ENCODE measurements around the gene BRDT. TPM values are rescaled to one million over a fixed set of nuclear protein-coding genes. Genes with fewer than 3 reads are reported as not detected.

The BRDT gene
- total RNA-seq, 4 donors from 2014 or later: 0.30 TPM; not detected in 3

- Histone ChIP-seq H3K9me3 (no peaks in the 10 kb centered on the region), H3K36me3 (no peaks in the 10 kb centered on the region), H3K4me1 (no peaks in the 10 kb centered on the region), H3K27me3 (no peaks in the 10 kb centered on the region), H3K4me3 (no peak overlapping the region), H3K27ac (no peak overlapping the region)
- 68 to 83% methylated on average over 4 of the region's 4 CpGs for WGBS, 2 donors
- DNase-seq (ENCODE audit: low spot score in 2 of 2): no peak
- TF ChIP-seq CTCF (IDR thresholded peaks at IDR 0.05) (no peak), EP300 (IDR thresholded peaks at IDR 0.05) (no peak), POLR2A (IDR thresholded peaks at IDR 0.05) (no peak)
Measured at GRCh38 chr1:91948097-91948496, 1.1 kb upstream of the BRDT start.

- no peaks in the 10 kb centered on the region for H3K27me3 ChIP-seq
- DNase-seq (ENCODE audit: low spot score in 2 of 2): no peak
- TF ChIP-seq EP300 (IDR thresholded peaks at IDR 0.05) (no peak), POLR2A (IDR thresholded peaks at IDR 0.05) (no peak), CTCF (IDR thresholded peaks at IDR 0.05) (no peak)
- no peaks in the 10 kb centered on the region for H3K9me3 ChIP-seq
- H3K4me1 ChIP-seq: no peaks in the 10 kb centered on the region
- H3K27ac ChIP-seq: no peak overlapping the region
- H3K4me3 ChIP-seq: no peak overlapping the region
- H3K36me3 ChIP-seq: no peaks in the 10 kb centered on the region
- 75 to 79% methylated on average over 29 of the region's 29 CpGs for WGBS, 2 donors
Measured at GRCh38 chr1:91948501-91949355, 473 bp upstream of the BRDT start.

- Histone ChIP-seq H3K4me1 (no peaks in the 10 kb centered on the region), H3K27me3 (no peaks in the 10 kb centered on the region), H3K9me3 (no peaks in the 10 kb centered on the region), H3K27ac (no peak overlapping the region), H3K4me3 (no peak overlapping the region), H3K36me3 (no peaks in the 10 kb centered on the region)
- no peak for DNase-seq (ENCODE audit: low spot score in 2 of 2)
- TF ChIP-seq EP300 (IDR thresholded peaks at IDR 0.05) (no peak), POLR2A (IDR thresholded peaks at IDR 0.05) (no peak), CTCF (IDR thresholded peaks at IDR 0.05) (no peak)
- WGBS, 2 donors: 47 to 48% methylated on average over 2 of the region's 2 CpGs
Measured at GRCh38 chr1:91952187-91952586, 3.0 kb downstream of the BRDT start.

GRCh38 chr1:91958926-91959325, 9.7 kb downstream of the BRDT start:
- Histone ChIP-seq H3K27ac (no peak overlapping the region), H3K9me3 (no peaks in the 10 kb centered on the region), H3K27me3 (no peaks in the 10 kb centered on the region), H3K4me1 (no peaks in the 10 kb centered on the region), H3K36me3 (no peaks in the 10 kb centered on the region), H3K4me3 (no peak overlapping the region)
- no peak for TF ChIP-seq CTCF (IDR thresholded peaks at IDR 0.05)
- TF ChIP-seq POLR2A (IDR thresholded peaks at IDR 0.05): no peak
- WGBS, 2 donors: 80 to 85% methylated on average over 5 of the region's 5 CpGs
- no peak for DNase-seq (ENCODE audit: low spot score in 2 of 2)

- H3K9me3 ChIP-seq: no peaks in the 10 kb centered on the region
- H3K27me3 ChIP-seq: no peaks in the 10 kb centered on the region
- WGBS, 2 donors: 80 to 83% methylated on average over 2 of the region's 2 CpGs
Measured at GRCh38 chr1:91968334-91968733, 19.1 kb downstream of the BRDT start.

More at GRCh38 chr1:91968334-91968733, 19.1 kb downstream of the BRDT start:
- Histone ChIP-seq H3K27ac (no peak overlapping the region), H3K36me3 (no peaks in the 10 kb centered on the region), H3K4me3 (no peak overlapping the region), H3K4me1 (no peaks in the 10 kb centered on the region)
- no peak for DNase-seq (ENCODE audit: low spot score in 2 of 2)
- TF ChIP-seq CTCF (IDR thresholded peaks at IDR 0.05): no peak
- no peak for TF ChIP-seq POLR2A (IDR thresholded peaks at IDR 0.05)
- TF ChIP-seq EP300 (IDR thresholded peaks at IDR 0.05): no peak
